GM19324 (cell line): ENCODE measurements around the gene TAPBPL.
A peak's percentile ranks its signal among the peaks of the same experiment; 100 is the strongest.
"Not testable (repeated sequence)": the region's sequence is repeated elsewhere in the genome, so short reads cannot be mapped to it uniquely, and the experiment has no call there.

Experiments used
- ATAC-seq: cut with Tn5 transposase; IDR thresholded peaks from one replicate; pipeline ENCODE4 v1.9.1; 2021; ENCODE audit warnings: mild to moderate bottlenecking, moderate library complexity; ENCODE audit not compliant: unreplicated experiment, low FRiP score

The TAPBPL gene

GRCh38 chr12:6461401-6462233 lies 9.8 kb downstream of the TAPBPL start:
- peak; percentile 70 for ATAC-seq

GRCh38 chr12:6462234-6462995 lies 10.6 kb downstream of the TAPBPL start:
- no peak for ATAC-seq

GRCh38 chr12:6463216-6463615 lies 11.4 kb downstream of the TAPBPL start:
- ATAC-seq, result no peak

GRCh38 chr12:6463858-6464257 lies 12.0 kb downstream of the TAPBPL start:
- ATAC-seq, result no peak

- ATAC-seq, result no peak
Observed at GRCh38 chr12:6464531-6464930, 12.7 kb downstream of the TAPBPL start.

- no peak for ATAC-seq
Observed at GRCh38 chr12:6465467-6466183, 13.8 kb downstream of the TAPBPL start.

GRCh38 chr12:6466184-6466573 lies 14.3 kb downstream of the TAPBPL start:
- no peak for ATAC-seq

GRCh38 chr12:6466751-6467150 lies 14.9 kb downstream of the TAPBPL start:
- ATAC-seq, result not testable (repeated sequence)

GRCh38 chr12:6467571-6468282 lies 15.9 kb downstream of the TAPBPL start:
- ATAC-seq, result not testable (repeated sequence)

- ATAC-seq, result no peak
Observed at GRCh38 chr12:6468283-6468575, 16.4 kb downstream of the TAPBPL start.

- ATAC-seq, result no peak
Observed at GRCh38 chr12:6469092-6469491, 17.2 kb downstream of the TAPBPL start.

GRCh38 chr12:6469609-6470374 lies 17.9 kb downstream of the TAPBPL start:
- no peak for ATAC-seq

GRCh38 chr12:6470375-6471163 lies 18.7 kb downstream of the TAPBPL start, which contains the start of gene VAMP1:
Gene VAMP1, minus strand, starts transcription at chr12:6470677. Its CDS starts 146 bp downstream, at chr12:6470531.
- peak; percentile 89 for ATAC-seq

GRCh38 chr12:6471989-6472360 lies 20.1 kb downstream of the TAPBPL start:
- no peak for ATAC-seq

- ATAC-seq, result no peak
Observed at GRCh38 chr12:6472491-6472890, 20.6 kb downstream of the TAPBPL start.

GRCh38 chr12:6475233-6475975 lies 23.6 kb downstream of the TAPBPL start:
- ATAC-seq, result not testable (repeated sequence)

GRCh38 chr12:6476489-6476888 lies 24.6 kb downstream of the TAPBPL start:
- no peak for ATAC-seq

- not testable (repeated sequence) for ATAC-seq
Observed at GRCh38 chr12:6477601-6478377, 25.9 kb downstream of the TAPBPL start.
